ACC112 (cell line): ENCODE measurements around the gene DCAF6.
"Not testable (repeated sequence)": the region's sequence is repeated elsewhere in the genome, so short reads cannot be mapped to it uniquely, and the experiment has no call there.

ENCODE experiments used
- H2AFZ ChIP-seq: fragments of 200-600 bp; sonication (generic); one replicate; pipeline ENCODE4 v1.6.0; 2017; ENCODE audit warnings: antibody characterized with exemption, low read length; ENCODE audit not compliant: unreplicated experiment
- H3K27ac ChIP-seq: fragments of 200-600 bp; sonication (generic); 2 replicates; pipeline ENCODE4 v1.5.1; 2014; ENCODE audit warnings: low read depth, mild to moderate bottlenecking, antibody characterized with exemption, low read length, moderate library complexity
- H3K27me3 ChIP-seq: fragments of 200-600 bp; sonication (generic); 2 replicates; pipeline ENCODE4 v1.6.1; 2014; ENCODE audit warnings: mild to moderate bottlenecking, antibody characterized with exemption, low read length, moderate library complexity, mixed read lengths; ENCODE audit not compliant: insufficient read depth
- H3K36me3 ChIP-seq: fragments of 200-600 bp; sonication (generic); 2 replicates; pipeline ENCODE4 v1.6.1; 2016; ENCODE audit warnings: mild to moderate bottlenecking, antibody characterized with exemption, low read length, moderate library complexity, mixed read lengths; ENCODE audit not compliant: insufficient read depth
- H3K4me1 ChIP-seq: fragments of 200-600 bp; sonication (generic); one replicate; pipeline ENCODE4 v1.6.1; 2016; ENCODE audit warnings: low read length, mixed read lengths; ENCODE audit not compliant: insufficient read depth, unreplicated experiment, control insufficient read depth
- H3K4me3 ChIP-seq: fragments of 200-600 bp; sonication (generic); 2 replicates; pipeline ENCODE4 v1.5.1; 2014; ENCODE audit warnings: mild to moderate bottlenecking, low read depth, low read length
- H3K79me2 ChIP-seq: fragments of 200-600 bp; sonication (generic); one replicate; pipeline ENCODE4 v1.6.0; 2016; ENCODE audit warnings: low read length; ENCODE audit not compliant: control insufficient read depth, unreplicated experiment, insufficient read depth

Gene DCAF6, protein sequence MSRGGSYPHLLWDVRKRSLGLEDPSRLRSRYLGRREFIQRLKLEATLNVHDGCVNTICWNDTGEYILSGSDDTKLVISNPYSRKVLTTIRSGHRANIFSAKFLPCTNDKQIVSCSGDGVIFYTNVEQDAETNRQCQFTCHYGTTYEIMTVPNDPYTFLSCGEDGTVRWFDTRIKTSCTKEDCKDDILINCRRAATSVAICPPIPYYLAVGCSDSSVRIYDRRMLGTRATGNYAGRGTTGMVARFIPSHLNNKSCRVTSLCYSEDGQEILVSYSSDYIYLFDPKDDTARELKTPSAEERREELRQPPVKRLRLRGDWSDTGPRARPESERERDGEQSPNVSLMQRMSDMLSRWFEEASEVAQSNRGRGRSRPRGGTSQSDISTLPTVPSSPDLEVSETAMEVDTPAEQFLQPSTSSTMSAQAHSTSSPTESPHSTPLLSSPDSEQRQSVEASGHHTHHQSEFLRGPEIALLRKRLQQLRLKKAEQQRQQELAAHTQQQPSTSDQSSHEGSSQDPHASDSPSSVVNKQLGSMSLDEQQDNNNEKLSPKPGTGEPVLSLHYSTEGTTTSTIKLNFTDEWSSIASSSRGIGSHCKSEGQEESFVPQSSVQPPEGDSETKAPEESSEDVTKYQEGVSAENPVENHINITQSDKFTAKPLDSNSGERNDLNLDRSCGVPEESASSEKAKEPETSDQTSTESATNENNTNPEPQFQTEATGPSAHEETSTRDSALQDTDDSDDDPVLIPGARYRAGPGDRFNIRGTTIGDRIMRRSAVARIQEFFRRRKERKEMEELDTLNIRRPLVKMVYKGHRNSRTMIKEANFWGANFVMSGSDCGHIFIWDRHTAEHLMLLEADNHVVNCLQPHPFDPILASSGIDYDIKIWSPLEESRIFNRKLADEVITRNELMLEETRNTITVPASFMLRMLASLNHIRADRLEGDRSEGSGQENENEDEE

GRCh38 chr1:167936068-167936929 lies at the start of gene DCAF6:
DCAF6 (plus strand) TSS chr1:167936683; CDS start chr1:167936912, 229 bp downstream.
- Histone ChIP-seq H3K79me2 (peaks cover 67% of the 10 kb centered on the region), H3K36me3 (no peaks in the 10 kb centered on the region), H2AFZ (peak within 1 kb of the TSS; percentile 74), H3K27me3 (no peaks in the 10 kb centered on the region), H3K27ac (peak within 1 kb of the TSS; percentile 89), H3K4me3 (peak within 1 kb of the TSS; percentile 85), H3K4me1 (peaks cover 14% of the 10 kb centered on the region)

GRCh38 chr1:167887187-167887586 lies 49.3 kb upstream of the DCAF6 start:
- H3K4me1 ChIP-seq, H3K27me3 ChIP-seq, H2AFZ ChIP-seq, H3K79me2 ChIP-seq, H3K4me3 ChIP-seq, H3K36me3 ChIP-seq, H3K27ac ChIP-seq: not testable (repeated sequence)

- Histone ChIP-seq H3K4me3 (no peak overlapping the region), H3K4me1 (no peaks in the 10 kb centered on the region), H3K36me3 (no peaks in the 10 kb centered on the region), H3K27ac (no peak overlapping the region), H3K27me3 (no peaks in the 10 kb centered on the region), H3K79me2 (no peaks in the 10 kb centered on the region), H2AFZ (no peak overlapping the region)
Measured at GRCh38 chr1:167890400-167890799, 46.1 kb upstream of the DCAF6 start.

- Histone ChIP-seq H3K4me3 (no peak overlapping the region), H2AFZ (no peak overlapping the region), H3K27ac (no peak overlapping the region), H3K79me2 (no peaks in the 10 kb centered on the region), H3K36me3 (no peaks in the 10 kb centered on the region), H3K4me1 (no peaks in the 10 kb centered on the region), H3K27me3 (no peaks in the 10 kb centered on the region)
Measured at GRCh38 chr1:167893798-167894197, 42.7 kb upstream of the DCAF6 start.

DNA sequence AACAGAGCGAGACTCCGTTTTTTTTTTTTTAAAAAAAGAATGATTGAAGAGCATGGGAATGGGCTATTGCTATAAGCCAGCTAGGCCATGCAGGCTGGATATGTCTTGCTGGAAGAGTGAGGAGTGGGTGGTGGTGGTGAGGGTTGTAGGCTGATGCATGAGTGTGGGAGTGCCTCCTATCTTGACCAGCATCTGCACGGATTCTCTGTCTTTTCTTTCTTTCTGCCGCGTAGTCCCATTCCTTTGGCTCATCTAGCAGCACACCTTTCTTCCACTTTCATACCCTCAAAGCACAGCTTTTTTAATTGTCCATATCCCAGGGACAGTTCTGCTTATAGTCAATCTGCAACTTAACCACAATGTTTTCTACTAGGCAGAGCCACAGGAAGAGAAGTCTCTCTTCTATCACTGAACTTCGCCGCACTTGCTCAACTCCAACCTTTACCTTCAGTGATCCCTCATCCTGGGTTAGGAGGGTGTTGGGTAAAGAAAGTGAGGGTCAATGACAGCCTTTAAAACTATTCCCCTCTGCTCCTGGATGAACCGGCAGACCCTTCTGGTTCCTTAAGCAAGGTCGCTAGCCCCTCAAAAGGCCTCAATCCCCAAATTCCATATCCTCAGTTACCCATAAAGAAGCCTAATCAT lies 37.8 kb upstream of the DCAF6 start:
- no peaks in the 10 kb centered on the region for H3K4me1 ChIP-seq
- no peaks in the 10 kb centered on the region for H3K36me3 ChIP-seq
- H3K79me2 ChIP-seq, result no peaks in the 10 kb centered on the region
- no peaks in the 10 kb centered on the region for H3K27me3 ChIP-seq
- no peak overlapping the region for H2AFZ ChIP-seq
- no peak overlapping the region for H3K4me3 ChIP-seq
- H3K27ac ChIP-seq, result no peak overlapping the region

DNA sequence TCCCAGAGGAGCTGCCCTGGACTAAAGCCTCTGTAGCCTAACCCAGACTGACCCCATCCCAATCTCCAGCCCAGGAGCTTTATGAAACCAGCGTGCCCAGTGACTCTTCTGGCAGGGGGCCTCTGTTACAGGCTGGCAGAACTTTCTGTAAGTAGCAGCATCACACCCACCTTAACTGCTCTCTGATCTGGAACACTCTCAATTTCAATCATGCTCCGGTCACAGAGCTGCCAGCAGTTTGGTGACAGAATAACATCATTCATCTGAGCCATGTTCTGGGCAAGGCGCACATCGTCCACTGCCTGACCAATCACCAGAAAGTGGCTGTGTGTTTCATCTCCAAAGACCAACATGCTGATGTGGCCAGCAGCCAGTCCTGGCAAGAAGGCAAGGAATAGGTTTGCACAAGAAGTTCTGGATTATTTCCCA lies 37.2 kb upstream of the DCAF6 start:
- H3K4me3 ChIP-seq, result no peak overlapping the region
- no peaks in the 10 kb centered on the region for H3K36me3 ChIP-seq
- H3K27ac ChIP-seq, result no peak overlapping the region
- H3K4me1 ChIP-seq, result peaks cover under 1% of the 10 kb centered on the region
- no peak overlapping the region for H2AFZ ChIP-seq
- no peaks in the 10 kb centered on the region for H3K79me2 ChIP-seq
- H3K27me3 ChIP-seq, result no peaks in the 10 kb centered on the region

- no peak overlapping the region for H3K4me3 ChIP-seq
- peaks cover 8% of the 10 kb centered on the region for H3K4me1 ChIP-seq
- no peaks in the 10 kb centered on the region for H3K27me3 ChIP-seq
- no peaks in the 10 kb centered on the region for H3K36me3 ChIP-seq
- H3K27ac ChIP-seq, result no peak overlapping the region
- H3K79me2 ChIP-seq, result no peaks in the 10 kb centered on the region
- no peak overlapping the region for H2AFZ ChIP-seq
Measured at GRCh38 chr1:167900907-167901306, 35.6 kb upstream of the DCAF6 start.

- Histone ChIP-seq H3K27ac (peak overlapping the region; percentile 10), H2AFZ (no peak overlapping the region), H3K4me3 (no peak overlapping the region), H3K36me3 (no peaks in the 10 kb centered on the region), H3K27me3 (no peaks in the 10 kb centered on the region), H3K79me2 (no peaks in the 10 kb centered on the region), H3K4me1 (peaks cover 8% of the 10 kb centered on the region)
Measured at GRCh38 chr1:167904652-167905130, 31.8 kb upstream of the DCAF6 start.

GRCh38 chr1:167905182-167905581 lies 31.3 kb upstream of the DCAF6 start:
- Histone ChIP-seq H3K36me3 (no peaks in the 10 kb centered on the region), H3K4me3 (no peak overlapping the region), H3K27me3 (no peaks in the 10 kb centered on the region), H3K4me1 (peaks cover 8% of the 10 kb centered on the region), H3K27ac (peak overlapping the region; percentile 10; the same call in 1 of the 2 replicates), H2AFZ (no peak overlapping the region), H3K79me2 (no peaks in the 10 kb centered on the region)
